Measurements from ENCODE around the gene CHIC2.

Gene CHIC2

GRCh38 chr4:54006755-54007154 is 57.6 kb downstream of the CHIC2 start:
- no peak for DNase-seq (ENCODE audit: low spot score)

DNA sequence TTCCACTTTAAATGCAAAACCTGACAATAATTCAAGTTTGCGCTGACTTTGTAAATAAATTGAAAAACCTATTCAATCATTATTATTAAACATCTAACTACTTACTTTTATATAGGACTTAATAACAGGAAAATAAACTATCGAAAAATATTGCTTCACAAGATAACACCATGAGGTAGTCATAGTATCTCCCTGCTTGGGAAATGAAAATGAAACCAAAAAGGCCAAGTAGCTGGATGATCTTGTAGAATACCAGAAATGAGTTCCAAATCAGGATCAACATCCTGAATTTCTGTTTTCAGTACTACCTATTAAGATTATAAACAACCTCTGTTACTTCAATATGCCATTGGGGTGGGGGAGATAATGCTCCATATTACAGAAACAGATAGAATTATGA is 58.9 kb downstream of the CHIC2 start:
- DNase-seq (ENCODE audit: low spot score): peak; percentile 13

- DNase-seq (ENCODE audit: low spot score): no peak
These were observed 59.9 kb downstream of the CHIC2 start for GRCh38 chr4:54004463-54004862.

DNA sequence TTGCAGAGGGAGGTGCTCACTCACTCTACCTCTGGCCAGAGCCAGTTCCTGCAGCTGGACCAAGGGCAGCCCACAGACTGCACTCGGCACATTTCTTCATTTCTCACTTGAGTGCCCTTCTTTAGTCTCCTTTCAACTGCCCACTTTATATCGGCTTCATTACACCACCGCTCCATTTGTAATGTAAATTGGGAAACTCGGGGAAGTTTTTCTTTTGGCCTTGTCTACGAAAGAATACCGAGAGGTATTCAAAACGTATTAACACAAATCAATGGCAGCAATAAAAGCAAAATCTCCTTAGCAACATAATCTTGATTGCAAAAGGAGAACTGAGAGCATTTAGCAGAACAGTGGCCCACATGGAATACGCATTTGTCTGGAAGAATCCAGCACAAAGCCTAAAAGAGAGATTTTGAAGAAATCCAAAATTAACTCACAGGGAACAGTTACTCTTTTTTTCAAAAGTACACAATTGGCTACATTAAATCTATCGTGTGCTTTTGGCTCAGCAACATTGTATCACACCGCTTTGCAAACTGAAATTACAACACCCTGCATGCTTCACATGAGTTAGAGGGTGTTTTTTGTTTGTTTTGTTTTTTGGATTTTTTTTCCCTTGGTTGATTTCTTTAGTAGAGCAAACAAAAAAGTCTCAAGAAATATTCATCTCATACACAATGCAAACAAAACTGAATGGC is 62.6 kb downstream of the CHIC2 start:
- no peak for DNase-seq (ENCODE audit: low spot score)

DNA sequence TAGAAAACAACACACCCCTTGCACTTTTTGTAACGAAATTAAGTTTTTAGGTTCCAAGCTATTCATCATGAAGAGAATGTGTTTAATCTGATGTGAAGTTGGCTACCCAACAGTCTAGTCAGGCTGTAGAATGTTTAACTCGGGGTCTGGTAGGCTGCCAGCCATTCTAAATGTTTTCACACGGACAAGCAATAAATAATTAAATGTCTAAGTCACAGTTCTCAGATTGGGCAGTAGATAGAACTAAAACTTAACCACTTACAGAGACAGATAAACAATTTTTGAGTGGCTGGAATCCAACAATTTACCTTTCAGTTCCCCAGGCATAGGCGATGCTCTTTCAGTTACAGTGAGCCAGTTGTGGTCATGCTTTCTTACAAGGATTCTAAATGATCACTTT is 66.5 kb downstream of the CHIC2 start:
- DNase-seq (ENCODE audit: low spot score): no peak

DNA sequence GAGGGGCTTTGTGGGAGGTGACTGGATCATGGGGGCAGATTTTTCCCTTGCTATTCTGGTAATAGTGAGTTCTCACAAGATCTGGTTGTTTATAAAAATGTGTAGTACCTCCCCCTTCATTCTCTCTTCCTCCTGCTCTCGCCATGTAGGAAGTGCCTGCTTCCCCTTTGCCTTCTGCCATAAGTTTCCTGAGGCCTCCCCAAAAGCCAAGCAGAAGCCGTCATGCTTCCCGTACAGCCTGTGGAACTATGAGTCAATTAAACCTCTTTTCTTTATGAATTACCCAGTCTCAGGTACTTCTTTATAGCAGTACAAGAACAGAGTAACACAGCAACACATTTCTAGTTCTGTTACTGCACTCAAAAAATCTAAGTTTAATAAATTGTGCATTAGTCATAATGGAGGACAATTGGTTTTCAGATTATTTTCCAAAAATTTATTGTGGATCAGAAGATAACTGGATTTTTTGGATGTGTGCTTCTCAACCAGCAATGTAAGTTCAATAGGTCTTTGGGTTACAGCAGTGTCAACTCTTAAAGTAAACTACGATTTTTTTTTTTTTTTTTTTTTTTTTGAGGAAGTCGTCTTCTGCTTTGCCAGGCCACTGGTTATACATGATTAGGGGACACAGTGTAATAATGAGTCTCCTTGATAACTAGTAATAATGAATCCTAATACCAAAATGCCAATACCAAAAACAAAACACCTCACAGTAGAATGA is 69.9 kb downstream of the CHIC2 start:
- DNase-seq (ENCODE audit: low spot score): no peak

DNA sequence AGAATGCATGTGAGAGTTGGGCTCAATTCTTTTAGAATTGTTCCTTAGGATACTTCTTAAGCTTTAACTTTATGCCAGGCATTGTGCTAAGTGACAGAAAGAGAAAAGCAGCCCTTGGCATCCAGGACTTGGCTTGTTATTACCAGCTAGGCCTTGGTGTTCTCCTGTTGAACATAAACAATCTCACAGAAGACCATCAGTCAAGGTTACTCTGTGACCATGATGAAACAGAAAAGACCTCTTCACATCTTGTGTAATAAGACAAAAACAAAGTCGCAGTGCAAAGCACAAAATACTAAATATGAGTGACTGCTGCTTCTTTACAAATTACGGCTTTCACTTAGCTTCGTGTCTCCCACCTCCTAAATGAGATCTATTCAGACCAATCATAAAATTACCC is 71.6 kb downstream of the CHIC2 start:
- DNase-seq (ENCODE audit: low spot score): no peak

DNA sequence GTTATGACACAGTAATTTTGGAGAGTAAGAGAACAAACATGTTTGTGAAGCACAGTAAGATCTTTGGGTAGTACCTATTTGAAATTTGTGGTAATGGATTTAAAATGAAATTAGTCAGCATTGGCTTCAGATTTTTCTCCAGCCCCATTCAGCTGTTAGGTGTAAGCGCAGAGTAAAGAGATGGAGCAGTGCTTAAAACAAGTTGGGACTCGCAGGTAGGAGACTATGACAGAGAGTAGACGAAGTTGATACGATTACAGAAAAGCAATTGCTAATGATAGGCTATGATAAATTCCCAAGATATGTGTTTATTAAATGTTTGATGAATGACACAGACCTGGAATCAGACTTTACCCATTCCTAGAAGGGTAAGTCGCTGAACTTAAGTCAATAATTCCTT is 72.6 kb downstream of the CHIC2 start:
- DNase-seq (ENCODE audit: low spot score): no peak

GRCh38 chr4:53990641-53991040 is 73.8 kb downstream of the CHIC2 start:
- no peak for DNase-seq (ENCODE audit: low spot score)

DNA sequence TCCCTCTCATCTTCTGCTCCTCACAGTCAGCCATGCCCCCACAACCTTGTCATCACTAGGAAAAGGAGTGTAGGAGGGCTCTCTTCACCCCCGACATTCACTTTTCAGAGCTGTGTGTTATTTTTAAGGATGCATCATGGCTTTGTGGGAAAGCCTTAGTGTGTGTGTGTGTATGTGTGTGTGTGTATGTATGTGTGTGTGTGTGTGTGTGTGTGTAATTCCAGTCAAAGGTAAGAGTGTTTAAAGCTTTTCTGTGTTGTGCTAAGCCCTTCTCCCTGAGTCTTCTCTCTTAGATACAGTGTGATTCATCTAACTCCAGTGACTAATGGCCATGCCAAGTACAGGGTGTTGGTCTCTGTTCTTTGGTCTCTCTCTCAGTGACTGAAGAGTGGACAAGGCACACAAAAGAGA is 76.6 kb downstream of the CHIC2 start:
- DNase-seq (ENCODE audit: low spot score): peak; percentile 42

DNA sequence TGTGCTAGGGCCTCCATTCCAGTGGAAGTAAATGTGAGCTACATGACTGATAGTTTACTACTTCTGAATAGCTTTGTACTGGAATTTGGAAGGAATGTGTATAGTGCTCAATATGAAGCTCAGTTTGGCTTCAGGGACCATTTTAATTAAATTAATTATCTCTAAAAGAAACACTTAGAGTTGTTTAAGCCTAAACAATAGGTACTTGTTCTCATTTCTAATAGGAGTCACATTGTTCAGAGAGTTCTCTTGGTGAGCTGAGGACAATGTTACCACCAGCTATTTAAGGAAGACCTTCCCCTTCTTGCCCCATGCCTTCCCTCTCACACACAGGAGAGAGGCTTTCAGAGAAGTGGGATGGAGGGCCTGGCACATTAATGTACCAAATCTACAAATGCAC is 78.3 kb downstream of the CHIC2 start:
- no peak for DNase-seq (ENCODE audit: low spot score)

DNA sequence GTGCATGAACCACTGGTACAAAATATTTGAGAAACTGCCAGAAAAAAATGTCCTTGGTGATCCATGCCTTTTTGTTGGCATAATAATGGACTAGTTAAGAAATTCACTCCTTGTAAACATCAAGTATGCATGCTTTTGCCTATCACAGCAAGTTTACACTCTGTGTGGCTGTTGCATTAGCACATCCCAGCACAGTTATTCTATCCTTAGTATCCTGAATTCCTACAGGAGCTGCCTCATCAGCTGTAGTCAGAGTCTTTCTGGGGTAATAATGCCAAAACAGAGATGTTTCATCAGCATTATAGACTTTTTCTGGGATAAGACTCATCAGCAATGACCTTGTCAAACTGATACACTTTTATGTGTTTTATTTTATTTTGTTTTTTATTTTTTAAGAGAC is 82.8 kb downstream of the CHIC2 start:
- DNase-seq (ENCODE audit: low spot score): no peak

GRCh38 chr4:53981066-53981465 is 83.3 kb downstream of the CHIC2 start:
- no peak for DNase-seq (ENCODE audit: low spot score)

GRCh38 chr4:53974561-53974960 is 89.8 kb downstream of the CHIC2 start:
- DNase-seq (ENCODE audit: low spot score): no peak

DNA sequence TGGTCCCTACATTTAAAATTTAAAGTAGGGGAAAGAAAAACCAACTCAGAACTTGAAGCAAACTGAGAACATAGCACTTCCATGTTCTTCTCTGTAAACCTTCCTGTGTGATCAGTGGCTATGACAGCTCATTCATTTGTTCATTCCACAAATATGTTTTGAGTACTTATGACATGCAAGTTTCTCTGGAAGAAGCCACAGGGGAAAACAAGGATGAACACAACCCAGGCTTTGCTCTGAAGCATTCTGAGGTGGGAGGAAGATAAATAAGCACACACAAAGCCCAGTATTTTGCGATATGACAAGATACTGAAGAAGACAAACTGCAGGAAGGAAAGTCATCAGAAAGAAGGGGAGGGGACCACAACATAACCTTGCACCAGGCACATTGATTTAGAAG is 96.4 kb downstream of the CHIC2 start:
- DNase-seq (ENCODE audit: low spot score): no peak

GRCh38 chr4:53963781-53964180 is 100.6 kb downstream of the CHIC2 start:
- DNase-seq (ENCODE audit: low spot score): no peak

DNA sequence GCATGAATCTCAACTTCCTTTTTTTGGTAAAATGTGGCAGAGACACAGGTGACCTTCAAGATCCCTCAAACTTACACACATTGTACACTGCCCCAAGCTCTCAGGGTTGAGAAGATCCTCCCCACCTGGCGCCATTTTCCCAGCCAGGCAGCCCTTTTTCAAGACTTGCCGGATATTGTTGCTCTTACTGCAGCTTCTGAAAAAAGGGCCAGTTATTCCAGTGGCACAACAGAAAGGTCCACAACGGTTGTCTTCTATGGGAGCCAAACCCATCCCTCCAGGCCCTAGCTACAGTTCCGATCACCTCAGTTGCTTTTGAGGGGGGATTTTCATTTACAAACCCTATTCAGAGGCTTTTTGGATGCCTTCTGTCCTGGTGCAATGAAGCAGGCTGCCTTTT is 101.1 kb downstream of the CHIC2 start:
- DNase-seq (ENCODE audit: low spot score): no peak

DNA sequence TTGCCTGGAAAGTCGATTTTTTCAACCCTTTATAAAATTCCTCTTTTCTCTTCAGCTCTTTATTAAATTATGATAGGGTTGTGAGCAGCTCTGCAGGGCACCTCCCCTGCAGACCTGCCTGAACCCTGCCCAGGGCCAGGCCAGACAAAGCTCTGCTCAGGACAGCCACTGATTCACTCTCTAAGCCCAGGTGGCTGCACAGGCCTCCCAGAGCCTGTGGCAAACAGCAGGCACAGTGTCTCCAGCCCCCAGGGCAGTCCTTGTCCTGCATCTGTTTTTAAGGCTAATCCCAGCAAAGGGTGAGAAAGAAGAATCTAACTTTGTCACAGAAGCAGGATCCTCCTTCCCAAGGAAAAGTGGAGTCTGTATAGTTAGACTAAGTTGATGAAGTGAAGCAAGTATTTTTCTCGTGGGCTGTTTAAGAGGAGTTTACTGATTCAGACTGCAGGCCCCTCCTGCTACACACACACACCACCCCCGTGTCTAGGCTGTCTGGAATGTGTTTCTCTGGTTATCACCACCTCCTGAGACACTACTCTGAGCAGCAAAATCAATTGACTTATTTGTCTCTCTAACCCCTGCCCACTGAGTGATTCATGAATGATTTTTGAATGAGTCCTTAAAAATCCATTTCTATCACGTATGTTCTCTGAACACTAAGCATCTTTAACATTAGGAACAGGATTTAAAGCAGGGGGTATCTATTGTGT is 101.7 kb downstream of the CHIC2 start:
- peak; percentile 47 for DNase-seq (ENCODE audit: low spot score)

- DNase-seq (ENCODE audit: low spot score): no peak
These were observed 103.1 kb downstream of the CHIC2 start for GRCh38 chr4:53961351-53961750.

GRCh38 chr4:53960843-53961242 is 103.6 kb downstream of the CHIC2 start:
- no peak for DNase-seq (ENCODE audit: low spot score)
